Large intestine (tissue), 3 donors: ENCODE results near the gene SORCS2. TPM values are rescaled to one million over a fixed set of nuclear protein-coding genes. Genes with fewer than 3 reads are reported as not detected.

Experiments
- DNase-seq, 2 donors: peaks; one replicate each; pipeline versions ENCODE4 v3.0.0 to v3.0.0-alpha.2; 2013
- H3K27ac ChIP-seq: one replicate; pipeline ENCODE4 v1.5.1; 2013; ENCODE audit warnings: low read length
- H3K27me3 ChIP-seq: 2 replicates; pipeline ENCODE4 v1.6.1; 2013; ENCODE audit warnings: low read length; ENCODE audit not compliant: control insufficient read depth, insufficient read depth
- H3K36me3 ChIP-seq: 2 replicates; pipeline ENCODE4 v1.6.1; 2013; ENCODE audit warnings: low read length; ENCODE audit not compliant: control insufficient read depth, insufficient read depth
- H3K4me1 ChIP-seq: one replicate; pipeline ENCODE4 v1.6.1; 2013; ENCODE audit warnings: low read length; ENCODE audit not compliant: control insufficient read depth, insufficient read depth
- H3K4me3 ChIP-seq: one replicate; pipeline ENCODE4 v1.5.1; 2013; ENCODE audit warnings: low read length
- H3K9me3 ChIP-seq: one replicate; pipeline ENCODE4 v1.6.1; 2013; ENCODE audit warnings: mild to moderate bottlenecking, low read depth, low read length, moderate library complexity; ENCODE audit not compliant: control insufficient read depth
- WGBS: methylation state at CpG from one replicate; pipeline ENCODE4 v1.1.5; 2013; ENCODE audit warnings: low lambda C conversion rate; ENCODE audit not compliant: insufficient coverage; 5-methylcytosine and 5-hydroxymethylcytosine counted together
- polyA plus RNA-seq: library from polyadenylated mRNA; unstranded; fragments of 120-200 nt; gene quantifications from one replicate; pipeline ENCODE4 v1.2.1, GENCODE V29; 2013

The SORCS2 gene
- polyA plus RNA-seq, 1 donor, result 3.6 TPM

GRCh38 chr4:7535619-7536018, 343.3 kb downstream of the SORCS2 start:
- Histone ChIP-seq H3K9me3 (peaks cover 6% of the 10 kb centered on the region), H3K27me3 (no peaks in the 10 kb centered on the region), H3K4me1 (no peaks in the 10 kb centered on the region), H3K27ac (no peak overlapping the region), H3K36me3 (no peaks in the 10 kb centered on the region), H3K4me3 (no peak overlapping the region)
- no peak for DNase-seq
- WGBS, result no CpG with 5 or more reads among the region's 11 CpGs

DNA sequence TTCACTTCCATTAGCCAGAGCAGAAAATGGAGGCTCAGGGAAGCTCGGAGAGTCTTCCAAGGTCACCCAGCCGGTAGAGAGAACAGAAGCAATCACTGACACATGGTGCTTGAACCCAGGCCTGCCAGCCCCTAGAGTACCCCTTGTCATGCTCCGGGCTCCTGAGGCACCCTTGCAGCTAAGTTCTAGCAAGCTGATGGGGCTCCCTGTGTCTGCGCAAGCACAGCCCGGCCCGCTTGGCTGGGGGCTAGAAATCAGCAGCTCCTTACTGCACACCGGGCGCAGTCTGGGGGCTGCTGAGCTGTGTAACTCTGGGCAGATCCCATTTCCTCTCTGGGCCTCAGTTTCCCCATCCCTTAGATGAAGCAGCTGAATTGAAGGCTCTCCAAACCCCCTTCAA, 344.5 kb downstream of the SORCS2 start:
- no peak overlapping the region for H3K4me3 ChIP-seq
- H3K36me3 ChIP-seq, result no peaks in the 10 kb centered on the region
- peaks cover 6% of the 10 kb centered on the region for H3K9me3 ChIP-seq
- no peaks in the 10 kb centered on the region for H3K27me3 ChIP-seq
- no CpG with 5 or more reads among the region's 8 CpGs for WGBS
- H3K27ac ChIP-seq, result no peak overlapping the region
- DNase-seq, result no peak
- H3K4me1 ChIP-seq, result no peaks in the 10 kb centered on the region

GRCh38 chr4:7537853-7538400, 345.6 kb downstream of the SORCS2 start:
- H3K4me1 ChIP-seq, result no peaks in the 10 kb centered on the region
- H3K9me3 ChIP-seq, result peaks cover 6% of the 10 kb centered on the region
- no peak overlapping the region for H3K4me3 ChIP-seq
- WGBS, result no CpG with 5 or more reads among the region's 8 CpGs
- DNase-seq, result no peak
- H3K27me3 ChIP-seq, result no peaks in the 10 kb centered on the region
- no peak overlapping the region for H3K27ac ChIP-seq
- H3K36me3 ChIP-seq, result no peaks in the 10 kb centered on the region

DNA sequence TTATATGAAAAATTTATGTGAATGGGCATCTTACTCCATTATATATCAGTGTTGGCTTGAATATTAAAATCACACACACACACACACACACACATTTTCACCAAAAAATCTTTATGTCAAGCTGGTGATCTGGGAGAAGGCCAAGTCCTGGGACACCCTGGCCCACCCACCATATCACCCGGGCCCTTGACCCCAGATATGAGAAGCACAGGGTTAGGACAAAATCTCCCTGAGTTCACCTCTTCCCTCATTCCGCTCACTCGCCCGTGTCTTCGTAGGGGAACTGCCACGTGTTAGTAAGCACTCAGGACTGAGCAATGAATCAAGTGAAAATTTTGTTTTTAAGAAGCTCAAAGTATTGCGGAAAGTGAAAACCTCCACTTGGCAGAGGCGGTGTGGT, 346.2 kb downstream of the SORCS2 start:
- peaks cover 6% of the 10 kb centered on the region for H3K9me3 ChIP-seq
- DNase-seq, result no peak
- no peak overlapping the region for H3K27ac ChIP-seq
- no CpG with 5 or more reads among the region's 8 CpGs for WGBS
- no peaks in the 10 kb centered on the region for H3K27me3 ChIP-seq
- no peaks in the 10 kb centered on the region for H3K36me3 ChIP-seq
- no peak overlapping the region for H3K4me3 ChIP-seq
- H3K4me1 ChIP-seq, result no peaks in the 10 kb centered on the region

DNA sequence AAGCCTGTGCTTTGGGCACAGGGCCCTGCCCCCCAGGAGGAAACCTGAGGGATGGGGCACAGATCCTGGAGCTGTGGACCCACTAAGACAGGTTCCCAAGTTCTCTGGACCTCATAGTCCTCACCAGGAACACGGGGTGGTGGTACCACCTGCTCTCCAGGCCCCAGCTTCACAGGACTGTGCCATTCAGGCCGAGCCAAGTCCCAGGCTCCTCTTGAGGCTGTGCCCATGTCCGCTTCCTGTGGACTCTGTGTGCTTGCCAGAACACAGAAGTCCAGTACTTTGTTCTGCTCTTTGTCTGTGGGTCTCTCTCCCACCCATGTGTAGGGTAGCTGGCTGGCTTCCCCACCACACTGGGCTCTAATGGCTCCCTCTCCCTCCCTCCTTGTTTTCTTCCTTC, 346.8 kb downstream of the SORCS2 start:
- Histone ChIP-seq H3K9me3 (peaks cover 6% of the 10 kb centered on the region), H3K27ac (no peak overlapping the region), H3K27me3 (no peaks in the 10 kb centered on the region), H3K4me1 (no peaks in the 10 kb centered on the region), H3K36me3 (no peaks in the 10 kb centered on the region), H3K4me3 (no peak overlapping the region)
- no CpG with 5 or more reads among the region's 3 CpGs for WGBS
- DNase-seq, result no peak

- H3K4me1 ChIP-seq, result no peaks in the 10 kb centered on the region
- no peaks in the 10 kb centered on the region for H3K36me3 ChIP-seq
- no peak for DNase-seq
These were observed 347.3 kb downstream of the SORCS2 start for GRCh38 chr4:7539659-7540058.

GRCh38 chr4:7540206-7540605, 347.9 kb downstream of the SORCS2 start:
- no peaks in the 10 kb centered on the region for H3K27me3 ChIP-seq
- DNase-seq, result no peak
- no CpG with 5 or more reads among the region's 12 CpGs for WGBS
- H3K4me3 ChIP-seq, result no peak overlapping the region
- H3K9me3 ChIP-seq, result peaks cover 6% of the 10 kb centered on the region
- no peak overlapping the region for H3K27ac ChIP-seq
- H3K36me3 ChIP-seq, result no peaks in the 10 kb centered on the region
- H3K4me1 ChIP-seq, result no peaks in the 10 kb centered on the region

More at GRCh38 chr4:7539659-7540058, 347.3 kb downstream of the SORCS2 start:
- no CpG with 5 or more reads among the region's 9 CpGs for WGBS
- no peak overlapping the region for H3K4me3 ChIP-seq
- no peaks in the 10 kb centered on the region for H3K27me3 ChIP-seq
- H3K27ac ChIP-seq, result no peak overlapping the region
- peaks cover 6% of the 10 kb centered on the region for H3K9me3 ChIP-seq

- Histone ChIP-seq H3K36me3 (no peaks in the 10 kb centered on the region), H3K27me3 (no peaks in the 10 kb centered on the region), H3K9me3 (peaks cover 6% of the 10 kb centered on the region), H3K4me1 (no peaks in the 10 kb centered on the region), H3K4me3 (no peak overlapping the region), H3K27ac (no peak overlapping the region)
- WGBS, result 100% methylated on average over 1 of the region's 17 CpGs
- no peak for DNase-seq
These were observed 348.5 kb downstream of the SORCS2 start for GRCh38 chr4:7540654-7541413.

GRCh38 chr4:7541414-7541810, 349.1 kb downstream of the SORCS2 start:
- no peak overlapping the region for H3K4me3 ChIP-seq
- no peaks in the 10 kb centered on the region for H3K36me3 ChIP-seq
- WGBS, result no CpG with 5 or more reads among the region's 8 CpGs

GRCh38 chr4:7542781-7543180, 350.4 kb downstream of the SORCS2 start:
- no CpG with 5 or more reads among the region's 4 CpGs for WGBS

More at GRCh38 chr4:7541414-7541810, 349.1 kb downstream of the SORCS2 start:
- no peak for DNase-seq
- H3K4me1 ChIP-seq, result no peaks in the 10 kb centered on the region
- peaks cover 6% of the 10 kb centered on the region for H3K9me3 ChIP-seq
- no peak overlapping the region for H3K27ac ChIP-seq
- H3K27me3 ChIP-seq, result no peaks in the 10 kb centered on the region

More at GRCh38 chr4:7542781-7543180, 350.4 kb downstream of the SORCS2 start:
- Histone ChIP-seq H3K4me3 (no peak overlapping the region), H3K9me3 (peaks cover 6% of the 10 kb centered on the region), H3K27me3 (no peaks in the 10 kb centered on the region), H3K36me3 (no peaks in the 10 kb centered on the region), H3K4me1 (no peaks in the 10 kb centered on the region), H3K27ac (no peak overlapping the region)
- no peak for DNase-seq
